GM06990 (cell line): Measurements from ENCODE around the gene CAV2.

Experiments used
- DNase-seq: peaks from one replicate; pipeline ENCODE4 v3.0.0-alpha.2; 2011; ENCODE audit not compliant: insufficient read length; ENCODE audit errors: extremely low read depth
- H3K27me3 ChIP-seq: replicated peaks from 2 replicates; pipeline ENCODE4 v1.6.0; 2011; ENCODE audit warnings: low read length; ENCODE audit not compliant: control insufficient read depth, insufficient read depth
- H3K36me3 ChIP-seq: 2 replicates; pipeline ENCODE4 v1.5.1; 2011; ENCODE audit warnings: low read length; ENCODE audit not compliant: control insufficient read depth, insufficient read depth
- H3K4me3 ChIP-seq: replicated peaks from 2 replicates; pipeline ENCODE4 v1.5.1; 2011; ENCODE audit warnings: low read depth, mild to moderate bottlenecking, control low read depth, low read length
- CTCF ChIP-seq: IDR thresholded peaks from 2 replicates; pipeline ENCODE4 v1.5.1; 2011; ENCODE audit warnings: low read length, control low read depth, mild to moderate bottlenecking, inconsistent platforms; ENCODE audit not compliant: insufficient read depth, poor library complexity, severe bottlenecking

Gene CAV2, protein sequence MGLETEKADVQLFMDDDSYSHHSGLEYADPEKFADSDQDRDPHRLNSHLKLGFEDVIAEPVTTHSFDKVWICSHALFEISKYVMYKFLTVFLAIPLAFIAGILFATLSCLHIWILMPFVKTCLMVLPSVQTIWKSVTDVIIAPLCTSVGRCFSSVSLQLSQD

GRCh38 chr7:116499168-116500077, at the start of gene CAV2:
TSS of gene CAV2 (plus strand) at chr7:116499738. CDS start at chr7:116499782, 44 bp downstream.
- peak within 1 kb of the TSS; percentile 49 for H3K4me3 ChIP-seq
- peak; percentile 19 for DNase-seq

GRCh38 chr7:116449950-116450349, 49.6 kb upstream of the CAV2 start:
- Histone ChIP-seq H3K4me3 (no peak overlapping the region), H3K27me3 (no peaks in the 10 kb centered on the region), H3K36me3 (no peaks in the 10 kb centered on the region)
- no peak for TF ChIP-seq CTCF
- no peak for DNase-seq

More at GRCh38 chr7:116499168-116500077, at the start of gene CAV2:
- no peak for TF ChIP-seq CTCF
- peaks cover 2% of the 10 kb centered on the region for H3K27me3 ChIP-seq
- H3K36me3 ChIP-seq = no peaks in the 10 kb centered on the region

GRCh38 chr7:116451957-116452729, 47.4 kb upstream of the CAV2 start:
- no peaks in the 10 kb centered on the region for H3K36me3 ChIP-seq
- no peak for TF ChIP-seq CTCF
- no peak for DNase-seq

GRCh38 chr7:116454377-116454776, 45.2 kb upstream of the CAV2 start:
- no peaks in the 10 kb centered on the region for H3K36me3 ChIP-seq
- DNase-seq = no peak
- H3K4me3 ChIP-seq = no peak overlapping the region
- no peaks in the 10 kb centered on the region for H3K27me3 ChIP-seq
- TF ChIP-seq CTCF = no peak

More at GRCh38 chr7:116451957-116452729, 47.4 kb upstream of the CAV2 start:
- Histone ChIP-seq H3K4me3 (no peak overlapping the region), H3K27me3 (no peaks in the 10 kb centered on the region)

DNA sequence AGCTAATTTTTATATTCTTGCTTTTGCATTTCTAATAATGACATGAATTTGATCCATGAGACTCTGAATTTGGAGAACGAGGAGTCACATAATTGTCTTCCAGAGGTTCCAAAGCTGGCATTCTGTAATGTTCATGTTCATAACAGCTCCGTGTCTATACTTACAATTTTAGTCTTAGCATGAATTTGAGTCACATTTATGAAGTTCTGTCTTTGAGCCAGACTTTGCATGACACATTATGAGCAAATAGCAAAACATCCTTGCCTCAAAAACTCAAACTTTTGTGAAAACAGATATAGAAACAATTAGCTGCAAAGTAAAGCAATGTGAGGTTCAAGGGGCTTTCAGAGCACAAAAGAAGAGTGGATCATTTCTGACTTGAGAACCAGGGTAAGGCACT, 44.5 kb upstream of the CAV2 start:
- Histone ChIP-seq H3K4me3 (no peak overlapping the region), H3K36me3 (no peaks in the 10 kb centered on the region), H3K27me3 (no peaks in the 10 kb centered on the region)
- TF ChIP-seq CTCF = no peak
- no peak for DNase-seq
